GM18526 (cell line): Measurements from ENCODE around the gene DLK2.

ENCODE experiments used
- POLR2A ChIP-seq: IDR thresholded peaks from 3 replicates; pipeline ENCODE4 v1.6.1; 2011; ENCODE audit not compliant: insufficient read length; ENCODE audit errors: extremely low read depth

DLK2 gene

GRCh38 chr6:43444582-43444981 lies 10.8 kb downstream of the DLK2 start:
- TF ChIP-seq POLR2A, result no peak

- TF ChIP-seq POLR2A, result no peak
Observed at GRCh38 chr6:43444036-43444435, 11.3 kb downstream of the DLK2 start.

- TF ChIP-seq POLR2A, result no peak
Observed at GRCh38 chr6:43442935-43443334, 12.4 kb downstream of the DLK2 start.

- no peak for TF ChIP-seq POLR2A
Observed at GRCh38 chr6:43437700-43438099, 17.6 kb downstream of the DLK2 start.

- no peak for TF ChIP-seq POLR2A
Observed at GRCh38 chr6:43436577-43437282, 18.6 kb downstream of the DLK2 start.

- TF ChIP-seq POLR2A, result no peak
Observed at GRCh38 chr6:43435682-43436437, 19.5 kb downstream of the DLK2 start.

GRCh38 chr6:43434943-43435342 lies 20.4 kb downstream of the DLK2 start:
- no peak for TF ChIP-seq POLR2A

- TF ChIP-seq POLR2A, result no peak
Observed at GRCh38 chr6:43434001-43434840, 21.1 kb downstream of the DLK2 start.

GRCh38 chr6:43433148-43433547 lies 22.2 kb downstream of the DLK2 start:
- no peak for TF ChIP-seq POLR2A

GRCh38 chr6:43432009-43432945 lies 23.1 kb downstream of the DLK2 start:
- no peak for TF ChIP-seq POLR2A

- no peak for TF ChIP-seq POLR2A
Observed at GRCh38 chr6:43428874-43429273, 26.5 kb downstream of the DLK2 start.

GRCh38 chr6:43428112-43428570 lies 27.2 kb downstream of the DLK2 start:
- no peak for TF ChIP-seq POLR2A

GRCh38 chr6:43427406-43428111 lies 27.8 kb downstream of the DLK2 start, which contains the start of gene ABCC10:
ABCC10 (plus strand) TSS chr6:43427541; CDS start chr6:43427979, 438 bp downstream.
- peak; percentile 67 for TF ChIP-seq POLR2A

GRCh38 chr6:43426928-43427405 lies 28.4 kb downstream of the DLK2 start:
- TF ChIP-seq POLR2A, result no peak

GRCh38 chr6:43421831-43422230 lies 33.5 kb downstream of the DLK2 start:
- no peak for TF ChIP-seq POLR2A
